HG02938 (cell line): ENCODE measurements around the gene ATP6V0B.

Experiments
- ATAC-seq: cut with Tn5 transposase; IDR thresholded peaks from one replicate; pipeline ENCODE4 v1.9.1; 2021; ENCODE audit warnings: mild to moderate bottlenecking, moderate library complexity; ENCODE audit not compliant: unreplicated experiment

ATP6V0B gene

DNA sequence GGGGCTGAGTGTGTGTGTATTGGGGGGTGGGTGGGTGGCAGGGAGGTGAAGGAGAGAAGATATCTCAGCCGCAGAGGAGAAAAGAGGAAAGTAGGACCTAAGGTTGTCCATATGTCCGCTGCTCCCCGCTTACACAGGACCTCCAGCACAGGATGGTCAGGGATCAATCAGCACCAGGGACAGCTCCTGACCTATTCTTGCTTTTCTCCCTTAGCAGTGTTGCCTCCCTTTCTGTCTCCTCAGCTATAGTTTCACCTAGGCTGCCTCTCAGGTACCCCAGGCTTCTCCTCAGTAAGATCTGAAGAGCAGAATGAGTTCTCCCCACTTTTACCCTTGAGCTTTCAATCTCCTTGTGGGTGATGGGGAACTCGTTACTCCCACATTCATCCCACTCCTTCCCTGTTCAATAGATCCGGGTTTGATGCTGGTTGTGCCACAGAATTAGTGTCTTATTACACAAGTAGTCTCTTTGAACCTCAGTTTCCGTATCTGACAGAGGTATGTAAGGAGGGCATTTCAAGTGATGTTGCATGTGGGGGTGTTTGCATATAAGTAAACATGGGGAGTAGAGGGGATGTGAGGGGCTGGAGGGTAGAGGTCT lies 6.3 kb upstream of the ATP6V0B start:
- ATAC-seq, result no peak

- ATAC-seq, result no peak
Observed at GRCh38 chr1:43969416-43969745, 5.4 kb upstream of the ATP6V0B start.

DNA sequence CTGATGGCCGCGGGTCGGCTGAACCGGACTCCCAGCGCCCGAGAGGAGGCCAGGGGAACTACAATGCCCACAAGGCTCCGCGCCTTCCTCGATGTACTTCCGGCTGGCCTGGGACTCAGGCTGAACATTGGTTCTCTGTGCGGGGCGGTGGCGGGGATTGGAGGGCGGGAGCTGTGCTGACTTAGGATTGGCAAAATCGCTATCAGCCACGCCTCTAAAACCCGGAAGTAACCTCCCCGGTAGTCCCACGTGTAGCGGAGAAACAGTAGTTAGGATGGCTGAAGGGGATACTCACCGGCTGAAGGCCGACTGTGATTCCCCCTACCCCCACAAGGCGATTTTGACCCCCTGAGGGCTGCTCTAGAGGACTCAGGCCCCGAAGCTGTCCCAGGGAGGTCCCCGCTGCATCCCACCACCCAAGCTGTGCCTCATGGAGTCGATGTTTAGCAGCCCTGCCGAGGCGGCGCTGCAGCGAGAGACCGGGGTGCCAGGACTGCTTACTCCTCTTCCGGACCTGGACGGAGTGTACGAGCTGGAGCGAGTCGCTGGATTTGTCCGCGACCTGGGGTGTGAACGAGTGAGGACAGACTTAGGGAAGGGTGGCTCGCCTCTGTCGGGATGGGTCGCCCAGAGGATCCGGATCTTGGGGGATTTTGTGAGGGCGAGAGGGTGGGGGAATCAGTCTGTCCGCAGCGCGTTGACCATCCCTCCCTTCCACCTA lies 4.9 kb upstream of the ATP6V0B start, which contains the start of gene DPH2:
DPH2 (plus strand) TSS at position 265 of the 721 bp plus-strand sequence; CDS start at position 431, 166 bp downstream.
- ATAC-seq, result peak; percentile 81

DNA sequence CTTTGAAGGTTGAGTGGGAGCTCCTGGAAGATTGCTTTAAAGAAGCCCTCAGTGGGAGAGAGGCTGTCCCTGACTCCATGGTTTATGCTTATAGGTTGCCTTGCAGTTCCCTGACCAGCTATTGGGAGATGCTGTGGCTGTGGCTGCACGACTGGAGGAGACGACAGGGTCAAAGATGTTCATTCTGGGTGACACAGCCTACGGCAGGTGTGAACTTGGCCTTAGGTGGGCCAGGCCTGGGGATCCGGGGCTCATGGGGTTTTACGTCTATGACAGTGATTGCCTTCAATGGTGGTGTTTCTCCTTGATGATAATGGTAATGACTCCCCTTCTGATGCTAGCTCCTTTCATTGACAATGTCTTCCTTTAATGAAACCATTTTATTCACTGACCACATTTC lies 4.3 kb upstream of the ATP6V0B start:
- ATAC-seq, result no peak

GRCh38 chr1:43970911-43971310 lies 3.8 kb upstream of the ATP6V0B start:
- ATAC-seq, result no peak

DNA sequence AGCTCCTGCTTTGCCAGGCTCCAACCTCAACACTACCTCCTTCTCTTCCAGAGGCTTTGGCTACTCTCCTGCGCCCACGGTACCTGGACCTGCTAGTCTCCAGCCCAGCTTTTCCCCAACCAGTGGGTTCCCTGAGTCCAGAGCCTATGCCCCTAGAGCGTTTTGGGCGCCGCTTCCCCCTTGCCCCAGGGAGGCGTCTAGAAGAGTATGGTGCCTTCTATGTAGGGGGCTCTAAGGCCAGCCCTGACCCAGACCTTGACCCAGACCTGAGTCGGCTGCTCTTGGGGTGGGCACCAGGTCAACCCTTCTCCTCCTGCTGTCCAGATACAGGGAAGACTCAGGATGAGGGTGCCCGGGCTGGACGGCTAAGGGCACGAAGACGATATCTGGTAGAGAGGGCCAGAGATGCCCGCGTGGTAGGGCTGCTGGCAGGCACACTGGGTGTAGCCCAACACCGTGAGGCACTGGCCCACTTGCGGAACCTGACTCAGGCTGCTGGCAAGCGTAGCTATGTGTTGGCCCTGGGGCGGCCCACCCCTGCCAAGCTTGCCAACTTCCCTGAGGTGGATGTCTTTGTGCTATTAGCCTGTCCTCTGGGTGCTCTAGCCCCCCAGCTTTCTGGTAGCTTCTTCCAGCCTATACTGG lies 3.3 kb upstream of the ATP6V0B start:
- ATAC-seq, result no peak

DNA sequence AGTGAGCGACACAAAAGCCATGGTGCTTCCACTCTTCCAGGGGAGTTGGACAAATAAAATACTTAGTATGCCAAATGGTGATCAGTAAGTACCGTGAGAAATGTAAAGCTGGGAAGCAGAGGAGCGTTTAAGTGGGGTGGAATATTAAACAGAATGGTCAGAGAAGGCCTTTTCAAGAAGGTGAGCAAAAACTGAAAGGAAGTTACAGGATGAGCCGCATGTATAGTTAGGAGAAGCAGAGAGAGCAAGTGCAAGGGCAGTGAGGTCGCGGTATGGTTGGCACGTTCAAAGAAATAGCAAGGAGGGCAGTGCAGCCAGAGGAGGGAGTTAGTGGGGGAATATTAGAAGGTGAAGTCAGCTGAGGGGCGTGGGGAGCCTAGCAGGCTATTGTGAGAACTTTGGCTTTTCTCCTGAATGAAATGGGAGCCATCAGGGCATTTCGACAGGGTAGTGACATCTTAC lies 748 bp upstream of the ATP6V0B start:
- ATAC-seq, result no peak

DNA sequence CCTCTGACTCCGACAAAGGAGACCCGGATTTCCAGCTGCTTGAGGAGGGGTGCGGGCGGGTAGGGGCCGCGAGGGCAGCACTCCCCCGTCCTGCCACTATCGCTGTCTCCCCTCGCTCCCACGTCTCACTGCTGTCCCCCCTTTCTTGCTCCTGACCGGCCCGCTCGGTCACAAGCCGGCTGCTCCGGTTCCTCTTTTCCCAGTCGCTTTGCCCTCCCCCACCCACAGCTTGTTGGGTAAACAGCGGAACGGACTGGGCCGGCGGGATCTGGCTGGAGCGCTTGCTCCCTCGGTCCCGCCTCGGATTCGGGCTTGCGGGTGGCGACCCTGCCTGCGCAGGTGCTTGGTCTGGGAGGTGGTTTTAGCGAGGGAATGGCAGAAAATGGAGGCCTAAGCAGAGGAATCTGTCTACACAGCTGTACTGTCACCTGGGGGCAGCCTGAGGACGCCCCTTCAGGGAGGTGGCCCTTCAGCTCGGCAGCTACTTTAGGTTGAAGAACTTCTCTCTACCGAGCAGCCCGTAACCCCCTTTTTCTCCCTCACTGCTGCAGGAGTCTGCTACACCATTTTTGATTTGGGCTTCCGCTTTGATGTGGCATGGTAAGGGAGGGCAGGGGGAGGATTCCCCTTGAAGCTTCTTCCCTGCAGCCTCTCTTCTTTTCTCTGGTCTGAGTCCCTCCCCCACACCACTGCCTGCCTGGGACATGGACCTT lies 645 bp downstream of the ATP6V0B start:
- ATAC-seq, result no peak

- no peak for ATAC-seq
Observed at GRCh38 chr1:43976045-43976444, 1.3 kb downstream of the ATP6V0B start.

- no peak for ATAC-seq
Observed at GRCh38 chr1:43976890-43977289, 2.1 kb downstream of the ATP6V0B start.

- ATAC-seq, result no peak
Observed at GRCh38 chr1:43977376-43978263, 2.9 kb downstream of the ATP6V0B start.

DNA sequence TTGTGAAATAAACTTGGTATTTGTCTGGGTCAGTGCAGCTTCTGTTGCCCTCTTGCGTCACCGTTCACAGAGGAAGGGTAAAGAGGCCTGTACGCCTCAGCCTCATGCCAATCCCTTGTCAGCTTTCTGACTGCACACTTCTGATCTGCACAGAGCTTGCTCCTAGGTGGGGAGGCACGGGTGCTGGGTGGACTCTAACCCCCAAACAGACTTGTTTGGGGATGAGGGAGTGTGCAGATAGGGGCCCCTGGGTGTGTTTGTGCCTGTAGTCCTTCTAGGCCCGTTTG lies 3.4 kb downstream of the ATP6V0B start:
- no peak for ATAC-seq

- ATAC-seq, result no peak
Observed at GRCh38 chr1:43978551-43979260, 3.9 kb downstream of the ATP6V0B start, which contains the start of gene B4GALT2. Gene B4GALT2, plus strand, starts transcription at chr1:43979210. Its CDS starts 1,951 bp downstream, at chr1:43981161.

DNA sequence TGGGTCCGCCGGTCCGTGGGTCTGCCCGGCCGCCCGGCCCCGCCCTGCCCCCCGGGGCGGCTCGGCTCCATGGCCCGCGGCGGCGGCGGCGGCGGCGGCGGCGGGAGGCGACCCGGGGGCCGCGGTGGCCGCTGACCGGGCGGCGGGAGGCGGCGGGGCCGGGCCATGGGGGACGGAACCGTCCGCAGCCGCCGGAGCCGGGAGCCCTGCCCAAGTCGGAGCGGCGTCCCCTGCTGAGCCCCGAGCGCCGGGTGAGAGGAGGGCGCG lies 4.4 kb downstream of the ATP6V0B start:
- ATAC-seq, result no peak

DNA sequence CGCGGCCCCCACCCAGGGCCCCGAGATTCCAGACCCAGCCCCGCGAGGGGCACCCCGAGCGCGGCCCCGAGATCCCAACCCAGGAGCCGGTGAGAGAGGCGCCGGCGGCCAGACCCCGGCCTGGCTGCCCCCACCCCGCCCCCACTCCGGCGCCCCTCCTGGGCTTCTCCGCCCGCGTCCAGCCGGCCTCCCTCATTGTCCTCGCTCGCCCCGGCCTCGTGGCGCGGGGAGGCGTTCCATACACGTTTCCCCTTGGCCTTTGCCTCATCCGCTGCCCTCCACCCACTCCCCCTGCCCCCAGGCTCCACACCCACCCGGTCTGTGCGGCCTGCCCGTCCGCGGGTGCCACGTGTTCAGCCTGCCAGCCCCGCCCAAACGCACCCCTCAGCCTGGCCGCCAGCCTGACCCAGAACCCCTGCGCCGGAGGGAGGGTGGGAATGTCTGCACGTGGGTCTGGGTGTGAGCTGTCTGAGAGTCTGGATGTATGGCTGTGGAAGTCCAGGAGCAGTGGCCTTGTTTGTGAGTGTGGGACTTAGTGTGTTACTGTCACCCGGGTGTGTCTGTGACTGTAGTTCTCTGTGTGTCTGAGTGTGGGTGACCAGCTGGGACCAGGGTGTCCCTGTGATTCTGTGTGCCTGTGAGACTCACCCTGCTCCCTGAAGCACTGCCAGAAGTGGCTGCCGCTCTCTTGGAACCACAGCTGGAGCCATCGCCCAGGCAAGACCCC lies 4.9 kb downstream of the ATP6V0B start:
- no peak for ATAC-seq

DNA sequence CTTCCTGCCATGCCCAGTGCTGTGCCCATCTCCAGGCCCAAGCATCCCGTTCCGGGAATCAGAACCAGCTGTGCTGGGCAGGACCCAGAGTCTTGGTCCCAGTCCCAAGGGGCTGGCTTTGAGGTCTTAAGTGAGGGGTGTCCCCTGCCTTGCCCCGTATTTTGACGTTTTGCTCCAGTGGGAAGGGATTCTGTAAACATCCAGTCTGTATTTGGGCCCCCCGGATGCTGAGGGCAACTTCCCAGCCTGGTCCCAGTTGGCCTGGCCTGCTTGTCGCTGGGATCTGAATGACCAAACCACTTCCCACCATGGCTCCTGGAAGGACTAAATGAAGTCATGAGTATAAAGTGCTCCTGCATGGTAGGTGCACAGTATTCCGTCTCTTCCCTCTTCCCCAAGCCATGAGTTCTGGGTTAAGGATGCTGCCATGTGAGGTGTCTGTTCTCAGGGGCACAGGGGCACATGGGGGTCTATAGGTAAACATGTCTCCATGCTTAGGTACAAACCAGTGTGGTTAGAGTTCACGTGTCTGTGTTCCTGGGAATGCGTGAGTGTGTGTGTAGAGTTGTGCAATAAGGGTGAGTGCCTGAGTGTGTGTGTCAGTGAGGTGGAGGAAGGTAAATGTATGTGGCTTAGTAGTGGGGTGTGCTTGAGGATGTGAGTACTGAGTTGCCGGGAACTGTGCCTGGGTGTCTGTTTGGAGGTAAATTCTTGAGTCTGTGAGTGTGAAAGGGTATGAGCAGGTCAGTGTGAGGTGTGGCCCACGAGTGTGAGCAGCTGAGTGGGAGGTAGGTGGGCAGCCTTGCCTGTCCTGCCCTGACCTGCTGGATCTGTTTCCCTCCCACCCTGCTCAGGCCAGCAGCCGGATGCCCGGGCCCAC lies 5.7 kb downstream of the ATP6V0B start:
- ATAC-seq, result no peak

DNA sequence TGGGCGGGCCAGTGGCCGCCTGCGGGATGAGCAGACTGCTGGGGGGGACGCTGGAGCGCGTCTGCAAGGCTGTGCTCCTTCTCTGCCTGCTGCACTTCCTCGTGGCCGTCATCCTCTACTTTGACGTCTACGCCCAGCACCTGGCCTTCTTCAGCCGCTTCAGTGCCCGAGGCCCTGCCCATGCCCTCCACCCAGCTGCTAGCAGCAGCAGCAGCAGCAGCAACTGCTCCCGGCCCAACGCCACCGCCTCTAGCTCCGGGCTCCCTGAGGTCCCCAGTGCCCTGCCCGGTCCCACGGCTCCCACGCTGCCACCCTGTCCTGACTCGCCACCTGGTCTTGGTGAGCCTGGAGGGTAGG lies 6.4 kb downstream of the ATP6V0B start:
- no peak for ATAC-seq

DNA sequence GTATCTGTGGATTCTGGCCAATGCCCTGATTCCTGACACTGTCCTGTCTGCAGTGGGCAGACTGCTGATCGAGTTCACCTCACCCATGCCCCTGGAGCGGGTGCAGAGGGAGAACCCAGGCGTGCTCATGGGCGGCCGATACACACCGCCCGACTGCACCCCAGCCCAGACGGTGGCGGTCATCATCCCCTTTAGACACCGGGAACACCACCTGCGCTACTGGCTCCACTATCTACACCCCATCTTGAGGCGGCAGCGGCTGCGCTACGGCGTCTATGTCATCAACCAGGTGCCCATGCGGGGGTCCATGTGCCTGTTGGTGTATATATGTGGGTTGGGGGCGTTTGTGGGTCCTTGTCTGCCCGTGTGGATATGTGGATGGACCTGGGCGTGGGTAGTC lies 6.9 kb downstream of the ATP6V0B start:
- ATAC-seq, result no peak

DNA sequence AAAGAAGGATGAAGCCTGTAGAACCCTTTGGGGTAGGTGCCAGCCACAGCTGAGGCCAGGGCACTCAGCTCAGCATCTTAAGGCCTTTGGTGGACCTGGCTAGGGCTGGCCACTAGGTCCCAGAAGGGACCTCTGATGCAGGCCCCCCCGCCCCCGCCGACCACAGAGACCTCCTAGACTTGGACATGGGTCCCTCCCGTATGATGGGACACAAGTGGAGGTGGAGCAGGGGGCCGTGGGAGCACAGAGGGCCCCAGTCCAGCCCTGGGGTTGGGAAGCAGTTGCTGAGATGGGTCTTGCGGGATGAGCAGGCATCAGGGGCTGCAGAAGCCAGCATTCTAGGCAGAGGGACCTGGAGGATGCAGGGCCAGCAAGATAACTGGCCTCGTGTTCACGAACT lies 7.5 kb downstream of the ATP6V0B start:
- ATAC-seq, result no peak
